ENCODE data around the gene OR9Q2. TPM values are rescaled to one million over a fixed set of nuclear protein-coding genes. Genes with fewer than 3 reads are reported as not detected.
"Not testable (repeated sequence)": the region's sequence is repeated elsewhere in the genome, so short reads cannot be mapped to it uniquely, and the experiment has no call there.

OR9Q2 gene
- total RNA-seq, 4 donors from 2014 or later, result 0.16 TPM; not detected in 3

DNA sequence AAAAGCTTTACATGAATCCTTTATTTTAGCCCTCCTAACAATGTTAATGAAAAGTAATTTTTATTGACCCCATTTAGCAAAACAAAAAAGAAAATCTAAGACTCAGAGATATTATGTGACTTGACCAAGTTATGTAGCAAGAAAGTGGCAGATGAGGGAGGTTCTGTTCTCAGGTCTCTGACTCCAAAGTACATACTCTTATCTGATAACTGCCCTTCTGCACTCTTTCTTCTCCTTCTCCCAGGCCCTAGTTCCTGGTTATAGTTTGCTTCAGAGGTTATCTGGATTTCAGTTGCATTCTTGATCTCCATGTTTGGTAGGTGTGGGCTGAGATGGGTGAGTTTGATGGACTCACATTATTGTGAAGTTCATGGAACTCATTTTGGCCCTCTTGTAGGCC, 4.5 kb downstream of the OR9Q2 start:
- H3K27ac ChIP-seq, result no peak overlapping the region
- no peak for TF ChIP-seq EP300 (IDR thresholded peaks at IDR 0.05)
- TF ChIP-seq POLR2A (IDR thresholded peaks at IDR 0.05), result no peak
- TF ChIP-seq, protein P1, sequence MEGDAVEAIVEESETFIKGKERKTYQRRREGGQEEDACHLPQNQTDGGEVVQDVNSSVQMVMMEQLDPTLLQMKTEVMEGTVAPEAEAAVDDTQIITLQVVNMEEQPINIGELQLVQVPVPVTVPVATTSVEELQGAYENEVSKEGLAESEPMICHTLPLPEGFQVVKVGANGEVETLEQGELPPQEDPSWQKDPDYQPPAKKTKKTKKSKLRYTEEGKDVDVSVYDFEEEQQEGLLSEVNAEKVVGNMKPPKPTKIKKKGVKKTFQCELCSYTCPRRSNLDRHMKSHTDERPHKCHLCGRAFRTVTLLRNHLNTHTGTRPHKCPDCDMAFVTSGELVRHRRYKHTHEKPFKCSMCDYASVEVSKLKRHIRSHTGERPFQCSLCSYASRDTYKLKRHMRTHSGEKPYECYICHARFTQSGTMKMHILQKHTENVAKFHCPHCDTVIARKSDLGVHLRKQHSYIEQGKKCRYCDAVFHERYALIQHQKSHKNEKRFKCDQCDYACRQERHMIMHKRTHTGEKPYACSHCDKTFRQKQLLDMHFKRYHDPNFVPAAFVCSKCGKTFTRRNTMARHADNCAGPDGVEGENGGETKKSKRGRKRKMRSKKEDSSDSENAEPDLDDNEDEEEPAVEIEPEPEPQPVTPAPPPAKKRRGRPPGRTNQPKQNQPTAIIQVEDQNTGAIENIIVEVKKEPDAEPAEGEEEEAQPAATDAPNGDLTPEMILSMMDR (IDR thresholded peaks at IDR 0.05), result no peak
- TF ChIP-seq POLR2AphosphoS5 (IDR thresholded peaks at IDR 0.05), result no peak
- no peaks in the 10 kb centered on the region for H3K36me3 ChIP-seq
- H3K9me3 ChIP-seq, result peaks cover 5% of the 10 kb centered on the region
- no peaks in the 10 kb centered on the region for H3K27me3 ChIP-seq
- H3K4me1 ChIP-seq, result no peaks in the 10 kb centered on the region
- H3K4me3 ChIP-seq, result no peak overlapping the region
- no peak for DNase-seq (ENCODE audit: low spot score in 2 of 2)

DNA sequence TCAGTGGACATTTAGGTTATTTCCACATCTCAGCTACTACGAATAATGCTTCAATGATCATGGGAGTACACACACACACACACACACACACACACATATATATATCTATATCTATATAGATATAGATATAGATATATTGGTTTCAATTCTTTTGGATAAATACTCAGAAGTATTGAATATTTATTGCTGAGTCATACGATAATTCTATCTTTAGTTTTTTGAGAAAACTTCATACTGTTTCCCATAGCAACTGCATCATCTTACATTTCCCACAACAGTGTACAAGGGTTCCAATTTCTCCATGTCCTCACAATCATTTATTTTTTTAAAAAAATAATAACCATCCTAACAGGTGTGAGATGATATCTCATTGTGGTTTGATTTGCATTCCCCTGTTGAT, 7.1 kb downstream of the OR9Q2 start:
- 97% methylated on average over 2 of the region's 2 CpGs for WGBS
- TF ChIP-seq POLR2AphosphoS5 (IDR thresholded peaks at IDR 0.05) (no peak), POLR2A (IDR thresholded peaks at IDR 0.05) (no peak), EP300 (IDR thresholded peaks at IDR 0.05) (no peak)
- TF ChIP-seq, protein P1 (IDR thresholded peaks at IDR 0.05), result no peak
- no peaks in the 10 kb centered on the region for H3K4me1 ChIP-seq

DNA sequence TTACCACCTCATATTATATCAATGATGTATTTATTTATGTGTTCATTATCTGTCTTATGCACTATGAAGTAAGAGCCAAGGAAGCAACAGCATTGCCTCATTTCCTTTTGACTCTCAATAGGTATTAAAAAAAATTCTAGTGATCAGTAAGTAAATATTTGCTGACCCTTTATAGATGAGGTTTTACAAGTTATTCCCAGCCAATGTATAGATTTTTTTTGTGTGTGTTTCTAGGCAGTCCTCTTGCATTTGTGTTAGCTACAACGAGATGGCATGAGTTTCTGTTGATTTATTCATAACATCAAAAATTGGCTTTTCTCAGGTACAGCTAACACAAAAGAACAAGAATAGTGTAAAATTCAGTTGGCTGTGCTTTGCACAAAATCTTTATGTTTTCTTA, 10.4 kb downstream of the OR9Q2 start:
- Histone ChIP-seq H3K27me3 (no peaks in the 10 kb centered on the region), H3K4me1 (no peaks in the 10 kb centered on the region), H3K4me3 (no peak overlapping the region), H3K36me3 (no peaks in the 10 kb centered on the region), H3K27ac (no peak overlapping the region), H3K9me3 (peaks cover 5% of the 10 kb centered on the region)
- no peak for DNase-seq (ENCODE audit: low spot score in 2 of 2)
- WGBS, result 58% methylated on average over 1 of the region's 1 CpG
- no peak for TF ChIP-seq POLR2A (IDR thresholded peaks at IDR 0.05)
- no peak for TF ChIP-seq POLR2AphosphoS5 (IDR thresholded peaks at IDR 0.05)
- TF ChIP-seq, protein P1 (IDR thresholded peaks at IDR 0.05), result no peak
- no peak for TF ChIP-seq EP300 (IDR thresholded peaks at IDR 0.05)

More for the DNA sequence above, 7.1 kb downstream of the OR9Q2 start:
- Histone ChIP-seq H3K4me3 (no peak overlapping the region), H3K27ac (no peak overlapping the region), H3K9me3 (peaks cover 5% of the 10 kb centered on the region), H3K36me3 (no peaks in the 10 kb centered on the region), H3K27me3 (no peaks in the 10 kb centered on the region)
- DNase-seq (ENCODE audit: low spot score in 2 of 2), result no peak

DNA sequence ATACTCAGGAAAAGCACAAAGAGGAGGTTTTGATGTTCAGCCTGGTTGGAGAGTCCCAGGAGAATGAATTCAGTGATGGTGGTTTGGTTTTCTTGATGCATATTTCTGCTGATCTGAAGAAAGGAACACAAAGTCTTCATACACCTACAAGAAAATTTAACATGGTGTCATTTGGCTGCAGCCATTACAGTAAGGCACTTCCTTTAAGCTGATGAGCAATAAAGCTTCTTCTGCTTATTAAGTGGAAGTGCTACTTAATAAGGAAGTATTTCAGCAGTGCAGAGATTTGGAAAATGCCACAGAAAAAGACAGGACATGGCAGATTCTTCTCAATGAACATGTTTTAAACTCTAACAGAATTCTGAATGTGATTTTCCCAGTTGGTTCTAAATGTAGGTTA, 15.2 kb downstream of the OR9Q2 start, which contains the start of gene OR1S2:
OR1S2 (minus strand) TSS at position 101 of the 400 bp plus-strand sequence; CDS start at position 101, 0 bp downstream.
- no peaks in the 10 kb centered on the region for H3K4me1 ChIP-seq
- no peak within 1 kb of the TSS for H3K27ac ChIP-seq
- no peak for DNase-seq (ENCODE audit: low spot score in 2 of 2)
- H3K36me3 ChIP-seq, result no peaks in the 10 kb centered on the region
- TF ChIP-seq, protein P1 (IDR thresholded peaks at IDR 0.05), result no peak
- no peak for TF ChIP-seq POLR2AphosphoS5 (IDR thresholded peaks at IDR 0.05)
- TF ChIP-seq POLR2A (IDR thresholded peaks at IDR 0.05), result no peak
- no peak for TF ChIP-seq EP300 (IDR thresholded peaks at IDR 0.05)
- no peaks in the 10 kb centered on the region for H3K9me3 ChIP-seq
- no peak within 1 kb of the TSS for H3K4me3 ChIP-seq
- no peaks in the 10 kb centered on the region for H3K27me3 ChIP-seq

DNA sequence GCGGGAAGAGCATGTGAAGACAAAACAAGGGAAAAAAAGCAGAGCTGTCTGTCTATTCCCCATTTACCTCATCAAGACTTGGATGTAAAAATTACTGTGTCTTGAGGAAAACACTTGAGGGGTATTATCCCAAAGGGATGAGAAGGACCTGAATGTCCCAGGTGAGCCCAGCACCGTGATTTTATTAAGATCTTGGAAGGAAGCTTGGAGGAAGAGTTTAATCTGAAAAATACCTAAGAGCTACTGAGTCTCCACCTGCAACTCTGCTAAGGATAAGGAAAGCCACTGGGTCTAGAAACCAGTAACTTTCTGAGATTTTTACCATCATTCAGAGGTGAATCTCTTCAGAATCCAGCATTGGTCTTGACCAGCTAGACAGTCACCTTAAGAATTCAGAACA, 23.6 kb downstream of the OR9Q2 start, which contains the start of gene OR1S1:
OR1S1 (plus strand) TSS at position 301 of the 400 bp plus-strand sequence.
- not testable (repeated sequence) for H3K4me1 ChIP-seq; H3K27me3 ChIP-seq; DNase-seq (ENCODE audit: low spot score in 2 of 2); H3K27ac ChIP-seq; H3K4me3 ChIP-seq; H3K9me3 ChIP-seq; H3K36me3 ChIP-seq
- WGBS, result 61% methylated on average over 2 of the region's 2 CpGs

DNA sequence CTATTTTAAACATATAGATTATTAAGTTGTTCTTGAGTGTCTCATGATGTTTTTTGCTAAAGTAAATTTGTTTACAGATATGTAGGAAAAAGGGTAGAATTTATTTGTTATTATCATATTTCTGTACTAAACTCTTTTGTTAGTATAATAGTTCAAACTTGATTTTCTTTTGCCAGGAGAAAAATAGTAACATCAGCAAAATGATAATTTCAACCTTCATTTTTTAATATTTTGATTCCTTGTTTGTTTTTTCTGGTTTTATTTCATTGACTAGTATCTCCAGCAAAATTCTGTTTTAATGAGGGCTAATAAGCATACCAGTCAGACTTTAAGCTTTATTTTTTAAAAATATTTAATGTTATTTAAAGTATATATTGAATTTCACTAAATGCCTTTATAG, 27.6 kb downstream of the OR9Q2 start:
- TF ChIP-seq EP300 (IDR thresholded peaks at IDR 0.05) (no peak), POLR2A (IDR thresholded peaks at IDR 0.05) (no peak), POLR2AphosphoS5 (IDR thresholded peaks at IDR 0.05) (no peak)
- TF ChIP-seq, protein P1 (IDR thresholded peaks at IDR 0.05), result no peak
- no peak for DNase-seq (ENCODE audit: low spot score in 2 of 2)
- Histone ChIP-seq H3K4me1 (no peaks in the 10 kb centered on the region), H3K27ac (no peak overlapping the region), H3K9me3 (no peaks in the 10 kb centered on the region), H3K4me3 (no peak overlapping the region), H3K36me3 (no peaks in the 10 kb centered on the region), H3K27me3 (no peaks in the 10 kb centered on the region)
